ENCODE data around the gene HBS1L.

HBS1L gene

Small RNAs within 50 kb of the gene (microRNA-seq; reads per million reads assigned to microRNA genes)
- 1.8 reads per million for gene MIR3662

All from HL-60 (cell line).